WTC11 (cell line): ENCODE data around the gene TMEM272. TPM values are rescaled to one million over a fixed set of nuclear protein-coding genes. Genes with fewer than 3 reads are reported as not detected.

Source experiments
- ATAC-seq: fragments of 200-7000 bp; cut with Tn5 transposase; 2 replicates; pipeline ENCODE4 v1.10.0; 2021; ENCODE audit warnings: mild to moderate bottlenecking, moderate library complexity
- CTCF ChIA-PET: fragments of 300-600 bp; sonication (Branson Sonifier 250); formaldehyde crosslinking; loops from one replicate; lab custom pipeline; 2021; ENCODE audit warnings: antibody characterized with exemption; lab: Charles Lee
- POLR2A ChIA-PET: fragments of 350-600 bp; sonication (Branson Sonifier 250); formaldehyde crosslinking; loops from one replicate; lab custom pipeline; 2021; ENCODE audit warnings: antibody characterized with exemption; lab: Charles Lee
- DNase-seq: peaks from one replicate; pipeline ENCODE4 v3.0.0; 2021; ENCODE audit warnings: low spot score
- H3K27ac Mint-ChIP-seq: 2 replicates; pipeline ENCODE4 v1.8.0; 2021; ENCODE audit warnings: mixed read lengths
- H3K27me3 Mint-ChIP-seq: 2 replicates; pipeline ENCODE4 v1.8.0; 2021; ENCODE audit warnings: low read depth, mild to moderate bottlenecking, moderate library complexity, mixed read lengths
- H3K36me3 Mint-ChIP-seq: 2 replicates; pipeline ENCODE4 v1.8.0; 2021; ENCODE audit warnings: mixed read lengths
- H3K4me1 Mint-ChIP-seq: 2 replicates; pipeline ENCODE4 v1.8.0; 2022; ENCODE audit warnings: mixed read lengths
- H3K4me3 Mint-ChIP-seq: 2 replicates; pipeline ENCODE4 v1.8.0; 2021; ENCODE audit warnings: mild to moderate bottlenecking, moderate library complexity, mixed read lengths
- H3K9me3 Mint-ChIP-seq: 2 replicates; pipeline ENCODE4 v1.8.0; 2021; ENCODE audit warnings: mixed read lengths
- ESRRA ChIP-seq: sonication (generic); formaldehyde crosslinking; IDR thresholded peaks from 2 replicates; pipeline ENCODE4 v1.8.1; 2022; ENCODE audit warnings: mild to moderate bottlenecking, missing genetic modification reagents, borderline replicate concordance
- FOXP1 ChIP-seq: sonication (generic); formaldehyde crosslinking; IDR thresholded peaks from 2 replicates; pipeline ENCODE4 v1.8.0; 2022; ENCODE audit warnings: missing genetic modification reagents, mild to moderate bottlenecking, moderate library complexity, borderline replicate concordance
- HMGA2 ChIP-seq: fragments of 250-450 bp; sonication (Bioruptor Pico); IDR thresholded peaks from 2 replicates; pipeline ENCODE4 v1.4.0; 2021; ENCODE audit warnings: mild to moderate bottlenecking, moderate library complexity
- JUN ChIP-seq: sonication (generic); formaldehyde crosslinking; IDR thresholded peaks from 2 replicates; pipeline ENCODE4 v1.8.0; 2023; ENCODE audit warnings: mild to moderate bottlenecking, missing genetic modification reagents
- MYBL2 ChIP-seq: sonication (generic); formaldehyde crosslinking; IDR thresholded peaks from 2 replicates; pipeline ENCODE4 v1.8.1; 2023; ENCODE audit warnings: mild to moderate bottlenecking, moderate library complexity, missing genetic modification reagents
- RELA ChIP-seq: sonication (generic); formaldehyde crosslinking; IDR thresholded peaks from 2 replicates; pipeline ENCODE4 v1.8.1; 2022; ENCODE audit warnings: missing genetic modification reagents, mild to moderate bottlenecking, borderline replicate concordance
- SMAD3 ChIP-seq: sonication (generic); formaldehyde crosslinking; IDR thresholded peaks from 2 replicates; pipeline ENCODE4 v1.8.0; 2022; ENCODE audit warnings: missing genetic modification reagents, mild to moderate bottlenecking, borderline replicate concordance
- SMAD4 ChIP-seq: sonication (generic); formaldehyde crosslinking; IDR thresholded peaks from 2 replicates; pipeline ENCODE4 v1.8.0; 2022; ENCODE audit warnings: mild to moderate bottlenecking, missing genetic modification reagents
- SP1 ChIP-seq: sonication (generic); formaldehyde crosslinking; conservative IDR thresholded peaks from 2 replicates; pipeline ENCODE4 v1.8.1; 2022; ENCODE audit warnings: missing genetic modification reagents
- TEAD1 ChIP-seq: sonication (generic); formaldehyde crosslinking; IDR thresholded peaks from 2 replicates; pipeline ENCODE4 v1.8.0; 2022; ENCODE audit warnings: mild to moderate bottlenecking, missing genetic modification reagents
- ZBTB21 ChIP-seq: sonication (generic); formaldehyde crosslinking; IDR thresholded peaks from 2 replicates; pipeline ENCODE4 v1.8.1; 2023; ENCODE audit warnings: mild to moderate bottlenecking, missing genetic modification reagents, borderline replicate concordance
- ZNF396 ChIP-seq: fragments of 250-450 bp; sonication (Bioruptor Pico); IDR thresholded peaks from 2 replicates; pipeline ENCODE4 v1.8.0; 2021; ENCODE audit warnings: mild to moderate bottlenecking, moderate library complexity, borderline replicate concordance
- ZNF416 ChIP-seq: fragments of 250-450 bp; sonication (Bioruptor Pico); IDR thresholded peaks from 2 replicates; pipeline ENCODE4 v1.9.0; 2021; ENCODE audit warnings: mild to moderate bottlenecking, inconsistent platforms
- total RNA-seq: library from RNA; stranded (reverse); gene quantifications from 3 replicates; pipeline ENCODE4 v1.2.3, GENCODE V29; 2021
- TF ChIP-seq, protein P1 (sequence below): sonication (generic); formaldehyde crosslinking; IDR thresholded peaks from 2 replicates; pipeline ENCODE4 v1.8.0; 2023; ENCODE audit warnings: mild to moderate bottlenecking, missing genetic modification reagents
- TF ChIP-seq, protein P2 (sequence below): sonication (generic); formaldehyde crosslinking; IDR thresholded peaks from 2 replicates; pipeline ENCODE4 v1.8.0; 2022; ENCODE audit warnings: mild to moderate bottlenecking, missing genetic modification reagents
- TF ChIP-seq, protein P3 (sequence below): fragments of 250-450 bp; sonication (Bioruptor Pico); conservative IDR thresholded peaks from 2 replicates; pipeline ENCODE4 v1.9.0; 2021; ENCODE audit warnings: mild to moderate bottlenecking
- TF ChIP-seq, protein P4 (sequence below): sonication (generic); formaldehyde crosslinking; IDR thresholded peaks from 2 replicates; pipeline ENCODE4 v1.8.1; 2023; ENCODE audit warnings: mild to moderate bottlenecking, missing genetic modification reagents
- TF ChIP-seq, protein P5 (sequence below): sonication (generic); formaldehyde crosslinking; IDR thresholded peaks from 2 replicates; pipeline ENCODE4 v1.8.0; 2022; ENCODE audit warnings: mild to moderate bottlenecking, missing genetic modification reagents
- TF ChIP-seq, protein P6 (sequence below): fragments of 250-450 bp; sonication (Bioruptor Pico); IDR thresholded peaks from 2 replicates; pipeline ENCODE4 v1.8.0; 2021; ENCODE audit warnings: mild to moderate bottlenecking

Gene TMEM272
- total RNA-seq, 1 experiment from 2014 or later = not detected

DNA sequence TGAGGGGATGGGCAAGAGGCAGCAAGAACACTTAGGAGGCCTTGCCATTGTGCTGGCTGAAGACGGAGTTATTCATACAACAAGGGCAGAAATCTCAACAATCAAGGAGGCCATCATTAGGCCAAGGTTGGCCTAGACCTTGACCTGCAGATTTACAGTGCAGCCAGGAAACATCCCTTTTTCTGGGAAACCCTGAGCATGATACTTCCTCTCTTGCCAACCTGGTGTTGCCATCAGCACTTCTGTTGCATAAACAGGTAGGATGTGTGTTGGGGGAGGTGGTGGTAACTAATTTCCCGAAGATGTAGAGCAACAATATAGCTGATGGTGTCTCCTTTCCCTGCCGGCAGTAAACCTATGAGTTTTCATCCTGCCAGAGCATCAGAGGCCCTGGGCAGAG, 8.0 kb downstream of the TMEM272 start:
- DNase-seq (no peak), ATAC-seq (no peak)
- ChIA-PET CTCF (no interaction called here), POLR2A (no interaction called here)
- Mint-ChIP-seq H3K4me3 (no peak overlapping the region), H3K27me3 (no peaks in the 10 kb centered on the region), H3K4me1 (no peaks in the 10 kb centered on the region), H3K9me3 (no peaks in the 10 kb centered on the region), H3K27ac (no peak overlapping the region), H3K36me3 (no peaks in the 10 kb centered on the region)
- TF ChIP-seq RELA (CRISPR knock-in tag) (no peak), HMGA2 (CRISPR knock-in tag) (no peak), ZBTB21 (CRISPR knock-in tag) (no peak), SMAD4 (no peak), ZNF416 (no peak), JUN (no peak), MYBL2 (CRISPR knock-in tag) (no peak), ESRRA (CRISPR knock-in tag) (no peak), SP1 (CRISPR knock-in tag) (no peak), TEAD1 (CRISPR knock-in tag) (no peak), SMAD3 (no peak), FOXP1 (CRISPR knock-in tag) (no peak), ZNF396 (no peak)
- TF ChIP-seq, protein P1, sequence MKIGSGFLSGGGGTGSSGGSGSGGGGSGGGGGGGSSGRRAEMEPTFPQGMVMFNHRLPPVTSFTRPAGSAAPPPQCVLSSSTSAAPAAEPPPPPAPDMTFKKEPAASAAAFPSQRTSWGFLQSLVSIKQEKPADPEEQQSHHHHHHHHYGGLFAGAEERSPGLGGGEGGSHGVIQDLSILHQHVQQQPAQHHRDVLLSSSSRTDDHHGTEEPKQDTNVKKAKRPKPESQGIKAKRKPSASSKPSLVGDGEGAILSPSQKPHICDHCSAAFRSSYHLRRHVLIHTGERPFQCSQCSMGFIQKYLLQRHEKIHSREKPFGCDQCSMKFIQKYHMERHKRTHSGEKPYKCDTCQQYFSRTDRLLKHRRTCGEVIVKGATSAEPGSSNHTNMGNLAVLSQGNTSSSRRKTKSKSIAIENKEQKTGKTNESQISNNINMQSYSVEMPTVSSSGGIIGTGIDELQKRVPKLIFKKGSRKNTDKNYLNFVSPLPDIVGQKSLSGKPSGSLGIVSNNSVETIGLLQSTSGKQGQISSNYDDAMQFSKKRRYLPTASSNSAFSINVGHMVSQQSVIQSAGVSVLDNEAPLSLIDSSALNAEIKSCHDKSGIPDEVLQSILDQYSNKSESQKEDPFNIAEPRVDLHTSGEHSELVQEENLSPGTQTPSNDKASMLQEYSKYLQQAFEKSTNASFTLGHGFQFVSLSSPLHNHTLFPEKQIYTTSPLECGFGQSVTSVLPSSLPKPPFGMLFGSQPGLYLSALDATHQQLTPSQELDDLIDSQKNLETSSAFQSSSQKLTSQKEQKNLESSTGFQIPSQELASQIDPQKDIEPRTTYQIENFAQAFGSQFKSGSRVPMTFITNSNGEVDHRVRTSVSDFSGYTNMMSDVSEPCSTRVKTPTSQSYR (CRISPR knock-in tag) = no peak
- TF ChIP-seq, protein P2, sequence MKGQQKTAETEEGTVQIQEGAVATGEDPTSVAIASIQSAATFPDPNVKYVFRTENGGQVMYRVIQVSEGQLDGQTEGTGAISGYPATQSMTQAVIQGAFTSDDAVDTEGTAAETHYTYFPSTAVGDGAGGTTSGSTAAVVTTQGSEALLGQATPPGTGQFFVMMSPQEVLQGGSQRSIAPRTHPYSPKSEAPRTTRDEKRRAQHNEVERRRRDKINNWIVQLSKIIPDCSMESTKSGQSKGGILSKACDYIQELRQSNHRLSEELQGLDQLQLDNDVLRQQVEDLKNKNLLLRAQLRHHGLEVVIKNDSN (CRISPR knock-in tag) = no peak
- TF ChIP-seq, protein P3, sequence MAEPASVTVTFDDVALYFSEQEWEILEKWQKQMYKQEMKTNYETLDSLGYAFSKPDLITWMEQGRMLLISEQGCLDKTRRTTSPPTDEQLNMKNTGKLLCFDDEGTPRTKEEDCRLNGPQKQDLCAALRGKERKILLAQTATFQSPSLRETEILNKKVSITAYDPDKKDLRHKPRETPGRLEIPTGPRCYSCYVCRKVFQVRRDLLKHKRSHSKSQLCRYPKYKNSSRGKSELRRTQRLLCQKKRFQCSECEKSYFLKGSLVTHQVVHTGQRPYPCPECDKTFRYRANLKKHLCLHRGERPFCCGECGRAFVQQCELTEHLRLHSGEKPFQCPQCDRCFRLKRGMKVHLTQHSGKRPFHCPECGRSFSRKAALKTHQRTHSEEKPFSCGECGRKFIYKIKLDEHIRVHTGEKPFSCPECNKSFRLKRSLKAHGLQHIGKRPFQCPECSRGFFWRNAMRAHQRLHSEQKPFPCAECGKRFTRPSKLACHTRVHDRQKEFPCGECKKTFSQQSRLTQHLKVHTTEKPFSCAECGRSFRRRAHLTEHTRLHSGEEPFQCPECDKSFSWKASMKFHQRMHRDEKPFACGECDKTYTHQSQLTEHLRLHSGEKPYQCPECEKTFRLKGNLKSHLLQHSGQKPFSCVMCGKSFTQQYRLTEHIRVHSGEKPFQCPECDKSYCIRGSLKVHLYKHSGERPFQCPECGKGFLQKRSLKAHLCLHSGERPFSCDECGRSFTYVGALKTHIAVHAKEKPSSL (CRISPR knock-in tag) = no peak
- TF ChIP-seq, protein P4, sequence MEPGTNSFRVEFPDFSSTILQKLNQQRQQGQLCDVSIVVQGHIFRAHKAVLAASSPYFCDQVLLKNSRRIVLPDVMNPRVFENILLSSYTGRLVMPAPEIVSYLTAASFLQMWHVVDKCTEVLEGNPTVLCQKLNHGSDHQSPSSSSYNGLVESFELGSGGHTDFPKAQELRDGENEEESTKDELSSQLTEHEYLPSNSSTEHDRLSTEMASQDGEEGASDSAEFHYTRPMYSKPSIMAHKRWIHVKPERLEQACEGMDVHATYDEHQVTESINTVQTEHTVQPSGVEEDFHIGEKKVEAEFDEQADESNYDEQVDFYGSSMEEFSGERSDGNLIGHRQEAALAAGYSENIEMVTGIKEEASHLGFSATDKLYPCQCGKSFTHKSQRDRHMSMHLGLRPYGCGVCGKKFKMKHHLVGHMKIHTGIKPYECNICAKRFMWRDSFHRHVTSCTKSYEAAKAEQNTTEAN (CRISPR knock-in tag) = no peak
- TF ChIP-seq, protein P5, sequence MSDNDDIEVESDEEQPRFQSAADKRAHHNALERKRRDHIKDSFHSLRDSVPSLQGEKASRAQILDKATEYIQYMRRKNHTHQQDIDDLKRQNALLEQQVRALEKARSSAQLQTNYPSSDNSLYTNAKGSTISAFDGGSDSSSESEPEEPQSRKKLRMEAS (CRISPR knock-in tag) = no peak
- TF ChIP-seq, protein P6, sequence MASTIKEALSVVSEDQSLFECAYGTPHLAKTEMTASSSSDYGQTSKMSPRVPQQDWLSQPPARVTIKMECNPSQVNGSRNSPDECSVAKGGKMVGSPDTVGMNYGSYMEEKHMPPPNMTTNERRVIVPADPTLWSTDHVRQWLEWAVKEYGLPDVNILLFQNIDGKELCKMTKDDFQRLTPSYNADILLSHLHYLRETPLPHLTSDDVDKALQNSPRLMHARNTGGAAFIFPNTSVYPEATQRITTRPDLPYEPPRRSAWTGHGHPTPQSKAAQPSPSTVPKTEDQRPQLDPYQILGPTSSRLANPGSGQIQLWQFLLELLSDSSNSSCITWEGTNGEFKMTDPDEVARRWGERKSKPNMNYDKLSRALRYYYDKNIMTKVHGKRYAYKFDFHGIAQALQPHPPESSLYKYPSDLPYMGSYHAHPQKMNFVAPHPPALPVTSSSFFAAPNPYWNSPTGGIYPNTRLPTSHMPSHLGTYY (CRISPR knock-in tag) = no peak
